HepG2 (cell line): ENCODE measurements around the gene MAN2A1. TPM values are rescaled to one million over a fixed set of nuclear protein-coding genes. Genes with fewer than 3 reads are reported as not detected.

Experiments
- ATAC-seq: fragments of 200-7000 bp; cut with Tn5 transposase; 3 replicates; pipeline ENCODE4 v1.9.1; 2020; ENCODE audit warnings: mild to moderate bottlenecking, moderate library complexity
- BruUV-seq: library from RNA; stranded (reverse); fragments of 400-500 nt; replicated peaks from 2 replicates; lab custom pipeline; 2021; lab: Mats Ljungman, UMichigan
- CTCF ChIA-PET: fragments of 300-600 bp; formaldehyde crosslinking; extraction: SDS; loops from one replicate; lab custom pipeline; 2021; ENCODE audit warnings: low total read pairs, inconsistent platforms, low intra/inter-chr PET ratio; lab: Yijun Ruan, JAX
- POLR2A ChIA-PET: fragments of 350-600 bp; sonication (Branson Sonifier 250); formaldehyde crosslinking; loops from one replicate; lab custom pipeline; 2020; ENCODE audit warnings: antibody characterized with exemption, inconsistent platforms; lab: Yijun Ruan, JAX
- DNase-seq: peaks from one replicate; pipeline ENCODE4 v3.0.0-alpha.2; 2015; ENCODE audit warnings: low spot score
- FAIRE-seq: peaks from 3 replicates; lab custom pipeline; 2011; peaks lifted over from hg19 to GRCh38; lab: Jason Lieb, UNC
- H2AFZ ChIP-seq: one replicate; pipeline ENCODE4 v1.6.1; 2011; ENCODE audit warnings: low read length, inconsistent platforms
- H3K27ac ChIP-seq: fragments of 300-600 bp; 3 replicates; pipeline ENCODE4 v1.8.0; 2011; ENCODE audit warnings: mixed run types, mild to moderate bottlenecking, mixed read lengths, low read length, inconsistent platforms; ENCODE audit not compliant: insufficient read depth; ENCODE audit errors: extremely low read length
- H3K27me3 ChIP-seq, 2 experiments: fragments of 200-600 bp in 1 of 2; 2 replicates in 1 of 2; 3 replicates in 1 of 2; pipeline versions ENCODE4 v1.6.0 to v1.8.0; 2011; ENCODE audit warnings: low read length in 2 of 2, mild to moderate bottlenecking in 2 of 2, moderate library complexity in 2 of 2, inconsistent platforms in 1 of 2; ENCODE audit not compliant: insufficient read depth in 2 of 2, control insufficient read depth in 1 of 2
- H3K36me3 ChIP-seq, 2 experiments: fragments of 200-600 bp in 1 of 2; replicated peaks in 1 of 2; 2 replicates in 1 of 2; 3 replicates in 1 of 2; pipeline versions ENCODE4 v1.5.1 to v1.8.0; 2011; ENCODE audit warnings: low read length in 2 of 2, inconsistent platforms in 1 of 2; ENCODE audit not compliant: insufficient read depth in 2 of 2, control insufficient read depth in 1 of 2
- H3K4me1 ChIP-seq: 2 replicates; pipeline ENCODE4 v1.5.1; 2012; ENCODE audit warnings: low read length, inconsistent platforms; ENCODE audit not compliant: insufficient read depth
- H3K4me2 ChIP-seq: 2 replicates; pipeline ENCODE4 v1.6.0; 2011; ENCODE audit warnings: low read depth, low read length, inconsistent platforms
- H3K4me3 ChIP-seq, 3 experiments: fragments of 200-600 bp in 1 of 3; sonication (generic), shearing (Covaris generic) in 1 of 3; replicated peaks in 1 of 3; 2 replicates each; pipeline ENCODE4 v1.5.1; 2011 to 2016; ENCODE audit warnings: low read length in 3 of 3, inconsistent platforms in 2 of 3, low read depth in 2 of 3, mild to moderate bottlenecking in 2 of 3, control low read depth in 1 of 3, mixed read lengths in 1 of 3; ENCODE audit not compliant: insufficient read depth in 1 of 3
- H3K79me2 ChIP-seq: one replicate; pipeline ENCODE4 v1.6.1; 2011; ENCODE audit warnings: low read length, inconsistent platforms; ENCODE audit not compliant: insufficient read depth
- H3K9ac ChIP-seq: 2 replicates; pipeline ENCODE4 v1.6.0; 2011; ENCODE audit warnings: mild to moderate bottlenecking, low read depth, low read length, inconsistent platforms; ENCODE audit not compliant: insufficient read depth
- H3K9me3 ChIP-seq: 2 replicates; pipeline ENCODE4 v1.5.1; 2012; ENCODE audit warnings: mild to moderate bottlenecking, low read length
- H4K20me1 ChIP-seq: 2 replicates; pipeline ENCODE4 v1.6.0; 2011; ENCODE audit warnings: inconsistent platforms, mild to moderate bottlenecking, low read length, moderate library complexity; ENCODE audit not compliant: insufficient read depth
- ATF7 ChIP-seq, 2 experiments: fragments of 450-650 bp in 1 of 2; sonication (generic) in 1 of 2; formaldehyde crosslinking in 1 of 2; IDR thresholded peaks; 2 replicates each; pipeline versions ENCODE4 v1.4.0 to v1.6.1; 2016 to 2020; ENCODE audit warnings: antibody characterized with exemption in 1 of 2, mild to moderate bottlenecking in 1 of 2, missing genetic modification reagents in 1 of 2
- HNRNPLL ChIP-seq: fragments of 200-400 bp; formaldehyde crosslinking; IDR thresholded peaks from 2 replicates; pipeline ENCODE4 v1.6.1; 2017; ENCODE audit warnings: mild to moderate bottlenecking, low read depth, low read length; ENCODE audit not compliant: poor library complexity, severe bottlenecking
- PAX8 ChIP-seq: sonication (generic); formaldehyde crosslinking; IDR thresholded peaks from 2 replicates; pipeline ENCODE4 v1.8.0; 2022; ENCODE audit warnings: mild to moderate bottlenecking, missing genetic modification reagents, borderline replicate concordance
- RFXAP ChIP-seq: sonication (generic); formaldehyde crosslinking; IDR thresholded peaks from 2 replicates; pipeline ENCODE4 v1.4.0; 2020; ENCODE audit warnings: missing genetic modification reagents, borderline replicate concordance
- SMAD1 ChIP-seq: sonication (generic); formaldehyde crosslinking; IDR thresholded peaks from 2 replicates; pipeline ENCODE4 v1.4.0; 2020; ENCODE audit warnings: missing genetic modification reagents, low read depth, mild to moderate bottlenecking, borderline replicate concordance
- ZBTB39 ChIP-seq: sonication (generic); formaldehyde crosslinking; IDR thresholded peaks from 2 replicates; pipeline ENCODE4 v1.5.0; 2020; ENCODE audit warnings: missing genetic modification reagents
- ZFY ChIP-seq: sonication (generic); formaldehyde crosslinking; IDR thresholded peaks from 2 replicates; pipeline ENCODE4 v1.4.0; 2020; ENCODE audit warnings: missing genetic modification reagents
- ZNF547 ChIP-seq: sonication (generic); formaldehyde crosslinking; IDR thresholded peaks from 2 replicates; pipeline ENCODE4 v1.5.1; 2020; ENCODE audit warnings: mild to moderate bottlenecking, missing genetic modification reagents
- ZNF605 ChIP-seq: sonication (generic); formaldehyde crosslinking; IDR thresholded peaks from 2 replicates; pipeline ENCODE4 v1.8.0; 2022; ENCODE audit warnings: mild to moderate bottlenecking, missing genetic modification reagents
- WGBS: methylation state at CpG from one replicate; pipeline ENCODE4 v1.1.6; 2017; ENCODE audit warnings: low lambda C conversion rate; 5-methylcytosine and 5-hydroxymethylcytosine counted together
- in situ Hi-C: cut with HindIII; loops from 2 replicates; pipeline ENCODE4 v1.10.0; 2017; ENCODE audit warnings: low pct_unique_long_range_greater_than_20kb; ENCODE audit not compliant: extremely low pct_ligation_motif_present
- intact Hi-C: fragments of 100-400 bp; cut with micrococcal nuclease; formaldehyde crosslinking; loops from one replicate; pipeline ENCODE4 v1.10.0; 2022; ENCODE audit not compliant: unreplicated experiment
- polyA plus RNA-seq, 8 experiments: library from polyadenylated mRNA; depleted of rRNA in 3 of 8; stranded (reverse) in 7 of 8; unstranded in 1 of 8; fragments of >200 nt; fragmentation: Illumina TruSeq in 4 of 8; extraction: Trizol in 4 of 8; gene quantifications; 2 replicates each; pipeline versions ENCODE4 v1.2.1 to v1.2.3, GENCODE V29; 2011 to 2016; ENCODE audit warnings: low read depth in 4 of 8, missing spikeins in 1 of 8, mixed read lengths in 1 of 8; ENCODE audit not compliant: insufficient read depth in 1 of 8
- total RNA-seq, 5 experiments: library from RNA; depleted of rRNA; stranded (reverse); fragments of >200 nt; fragmentation: Illumina TruSeq; extraction: Trizol; gene quantifications; 2 replicates each; pipeline ENCODE4 v1.2.3, GENCODE V29; 2016; ENCODE audit warnings: low read depth in 1 of 5
- TF ChIP-seq, protein P1 (sequence below): sonication (generic); formaldehyde crosslinking; IDR thresholded peaks from 2 replicates; pipeline ENCODE4 v1.5.1; 2020; ENCODE audit warnings: mild to moderate bottlenecking, missing genetic modification reagents, borderline replicate concordance

MAN2A1 gene
- total and polyA plus RNA-seq, 2 of the 13 experiments (the other 11 are each of a cell fraction or from before 2014, with no cell fraction given), result 56.2 to 80.5 TPM

DNA sequence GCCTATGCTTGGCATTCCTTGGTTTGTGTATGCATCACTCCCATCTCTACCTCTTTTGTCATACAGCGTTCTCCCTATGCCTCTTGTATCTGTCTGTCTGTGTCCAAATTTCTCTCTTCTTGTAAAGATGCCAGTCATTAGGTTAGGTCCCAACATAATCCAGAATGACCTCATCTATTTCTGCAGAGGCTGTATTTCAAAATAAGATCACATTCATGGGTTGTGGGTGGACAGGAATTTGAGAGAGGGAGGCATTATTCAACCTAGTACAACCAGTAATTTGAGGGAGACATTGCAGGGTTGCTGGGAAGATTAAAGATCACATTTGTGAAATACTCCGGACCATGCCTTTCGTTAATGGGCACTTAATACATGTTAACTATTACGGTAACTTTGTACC, 155.0 kb downstream of the MAN2A1 start:
- H3K36me3 ChIP-seq, result peaks cover 17 to 44% of the 10 kb centered on the region in 2 experiments
- H3K27me3 ChIP-seq, result no peaks in the 10 kb centered on the region
- no peak overlapping the region for H3K9ac ChIP-seq
- no peak overlapping the region for H2AFZ ChIP-seq
- TF ChIP-seq ATF7 (IDR thresholded peaks at IDR 0.05) (peak; percentile 56), ATF7 (CRISPR knock-in tag; IDR thresholded peaks at IDR 0.05) (no peak), ZNF547 (CRISPR knock-in tag) (no peak)
- TF ChIP-seq, all 625 proteins: peak for 1
- ATAC-seq (no peak), DNase-seq (no peak), FAIRE-seq (no peak)
- WGBS, result 74% methylated on average over 4 of the region's 4 CpGs
- Histone ChIP-seq H4K20me1 (no peaks in the 10 kb centered on the region), H3K9me3 (no peaks in the 10 kb centered on the region), H3K4me2 (no peak overlapping the region), H3K4me1 (no peaks in the 10 kb centered on the region), H3K4me3 (no peak overlapping the region), H3K27ac (no peak overlapping the region), H3K79me2 (no peaks in the 10 kb centered on the region)
- intact Hi-C loops (no loop called here), in situ Hi-C loops (no loop called here)
- POLR2A ChIA-PET, result no interaction called here
- CTCF ChIA-PET, result no interaction called here
- no TSS peak for BruUV-seq

- 95% methylated on average over 3 of the region's 3 CpGs for WGBS
- H3K27ac ChIP-seq, result no peak overlapping the region
- no peak overlapping the region for H3K4me3 ChIP-seq
- ChIA-PET CTCF (no interaction called here), POLR2A (no interaction called here)
- no peak overlapping the region for H3K4me2 ChIP-seq
- no peaks in the 10 kb centered on the region for H3K9me3 ChIP-seq
- FAIRE-seq, result no peak
- DNase-seq, result no peak
- H3K4me1 ChIP-seq, result no peaks in the 10 kb centered on the region
- in situ Hi-C loops (no loop called here), intact Hi-C loops (no loop called here)
- BruUV-seq, result no TSS peak
- peaks cover 15 to 51% of the 10 kb centered on the region in 2 experiments for H3K36me3 ChIP-seq
- H3K27me3 ChIP-seq, result no peaks in the 10 kb centered on the region
- ATAC-seq, result no peak
- no peak for TF ChIP-seq ZFY
- TF ChIP-seq PAX8, result no peak
- TF ChIP-seq HNRNPLL, result no peak
- TF ChIP-seq, protein P1, sequence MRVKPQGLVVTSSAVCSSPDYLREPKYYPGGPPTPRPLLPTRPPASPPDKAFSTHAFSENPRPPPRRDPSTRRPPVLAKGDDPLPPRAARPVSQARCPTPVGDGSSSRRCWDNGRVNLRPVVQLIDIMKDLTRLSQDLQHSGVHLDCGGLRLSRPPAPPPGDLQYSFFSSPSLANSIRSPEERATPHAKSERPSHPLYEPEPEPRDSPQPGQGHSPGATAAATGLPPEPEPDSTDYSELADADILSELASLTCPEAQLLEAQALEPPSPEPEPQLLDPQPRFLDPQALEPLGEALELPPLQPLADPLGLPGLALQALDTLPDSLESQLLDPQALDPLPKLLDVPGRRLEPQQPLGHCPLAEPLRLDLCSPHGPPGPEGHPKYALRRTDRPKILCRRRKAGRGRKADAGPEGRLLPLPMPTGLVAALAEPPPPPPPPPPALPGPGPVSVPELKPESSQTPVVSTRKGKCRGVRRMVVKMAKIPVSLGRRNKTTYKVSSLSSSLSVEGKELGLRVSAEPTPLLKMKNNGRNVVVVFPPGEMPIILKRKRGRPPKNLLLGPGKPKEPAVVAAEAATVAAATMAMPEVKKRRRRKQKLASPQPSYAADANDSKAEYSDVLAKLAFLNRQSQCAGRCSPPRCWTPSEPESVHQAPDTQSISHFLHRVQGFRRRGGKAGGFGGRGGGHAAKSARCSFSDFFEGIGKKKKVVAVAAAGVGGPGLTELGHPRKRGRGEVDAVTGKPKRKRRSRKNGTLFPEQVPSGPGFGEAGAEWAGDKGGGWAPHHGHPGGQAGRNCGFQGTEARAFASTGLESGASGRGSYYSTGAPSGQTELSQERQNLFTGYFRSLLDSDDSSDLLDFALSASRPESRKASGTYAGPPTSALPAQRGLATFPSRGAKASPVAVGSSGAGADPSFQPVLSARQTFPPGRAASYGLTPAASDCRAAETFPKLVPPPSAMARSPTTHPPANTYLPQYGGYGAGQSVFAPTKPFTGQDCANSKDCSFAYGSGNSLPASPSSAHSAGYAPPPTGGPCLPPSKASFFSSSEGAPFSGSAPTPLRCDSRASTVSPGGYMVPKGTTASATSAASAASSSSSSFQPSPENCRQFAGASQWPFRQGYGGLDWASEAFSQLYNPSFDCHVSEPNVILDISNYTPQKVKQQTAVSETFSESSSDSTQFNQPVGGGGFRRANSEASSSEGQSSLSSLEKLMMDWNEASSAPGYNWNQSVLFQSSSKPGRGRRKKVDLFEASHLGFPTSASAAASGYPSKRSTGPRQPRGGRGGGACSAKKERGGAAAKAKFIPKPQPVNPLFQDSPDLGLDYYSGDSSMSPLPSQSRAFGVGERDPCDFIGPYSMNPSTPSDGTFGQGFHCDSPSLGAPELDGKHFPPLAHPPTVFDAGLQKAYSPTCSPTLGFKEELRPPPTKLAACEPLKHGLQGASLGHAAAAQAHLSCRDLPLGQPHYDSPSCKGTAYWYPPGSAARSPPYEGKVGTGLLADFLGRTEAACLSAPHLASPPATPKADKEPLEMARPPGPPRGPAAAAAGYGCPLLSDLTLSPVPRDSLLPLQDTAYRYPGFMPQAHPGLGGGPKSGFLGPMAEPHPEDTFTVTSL (CRISPR knock-in tag), result no peak
- no peak for TF ChIP-seq RFXAP (CRISPR knock-in tag)
- no peak for TF ChIP-seq ZBTB39 (CRISPR knock-in tag)
- no peak for TF ChIP-seq ZNF605 (CRISPR knock-in tag)
- TF ChIP-seq SMAD1 (CRISPR knock-in tag), result no peak
- no peak overlapping the region for H3K9ac ChIP-seq
- H3K79me2 ChIP-seq, result no peaks in the 10 kb centered on the region
- H2AFZ ChIP-seq, result no peak overlapping the region
- H4K20me1 ChIP-seq, result no peaks in the 10 kb centered on the region
These were observed 158.4 kb downstream of the MAN2A1 start for GRCh38 chr5:109848130-109848529.
